K562 (cell line): ENCODE data around the gene RNF114. TPM values are rescaled to one million over a fixed set of nuclear protein-coding genes. Genes with fewer than 3 reads are reported as not detected.

Experiments used
- CBX2 ChIP-seq: fragments of 200-600 bp; sonication (generic); IDR thresholded peaks from one replicate; pipeline ENCODE4 v1.6.1; 2012; ENCODE audit warnings: mild to moderate bottlenecking, low read length, inconsistent platforms; ENCODE audit not compliant: insufficient read depth, poor library complexity, severe bottlenecking
- CHD7 ChIP-seq: fragments of 200-600 bp; sonication (generic); IDR thresholded peaks from one replicate; pipeline ENCODE4 v1.6.1; 2012; ENCODE audit warnings: mild to moderate bottlenecking, low read depth, low read length, inconsistent platforms
- SAFB2 ChIP-seq: fragments of 200-400 bp; formaldehyde crosslinking; IDR thresholded peaks from 2 replicates; pipeline ENCODE4 v1.6.1; 2018; ENCODE audit warnings: borderline replicate concordance, low read length, low read depth, moderate library complexity; ENCODE audit not compliant: severe bottlenecking
- ZC3H11A ChIP-seq: IDR thresholded peaks from 2 replicates; pipeline ENCODE4 v1.6.1; 2012; ENCODE audit warnings: low read depth, low read length, improper control_type of control experiment
- ZEB2 ChIP-seq: fragments of 450-650 bp; IDR thresholded peaks from 2 replicates; pipeline ENCODE4 v1.6.1; 2016
- polyA plus RNA-seq, 8 experiments: library from polyadenylated mRNA; depleted of rRNA in 4 of 8; stranded (reverse) in 5 of 8; unstranded in 3 of 8; fragments of >200 nt; fragmentation: Nextera tagmentation in 2 of 8; fragmentation: Illumina TruSeq in 1 of 8; extraction: Ambion mirVana in 2 of 8; extraction: Trizol in 1 of 8; gene quantifications; 2 replicates each; pipeline versions ENCODE4 v1.2.1 to v1.2.3, GENCODE V29; 2011 to 2014; ENCODE audit warnings: inconsistent platforms in 1 of 8, missing spikeins in 1 of 8
- total RNA-seq, 7 experiments: library from RNA; depleted of rRNA in 6 of 7; stranded (reverse); fragments of >200 nt in 6 of 7; fragmentation: Illumina TruSeq in 2 of 7; extraction: Trizol in 2 of 7; gene quantifications; 2 replicates each; pipeline versions ENCODE4 v1.2.1 to v1.2.3, GENCODE V29; 2011 to 2021; ENCODE audit warnings: low replicate concordance in 1 of 7
- TF ChIP-seq, protein P1 (sequence below): fragments of 250-450 bp; sonication (Bioruptor Pico); IDR thresholded peaks from 2 replicates; pipeline ENCODE4 v1.5.0; 2022; ENCODE audit warnings: mild to moderate bottlenecking
- TF ChIP-seq, protein P2 (sequence below): fragments of 250-450 bp; sonication (Bioruptor Pico); IDR thresholded peaks from 2 replicates; pipeline ENCODE4 v1.5.0; 2021; ENCODE audit warnings: mild to moderate bottlenecking, moderate library complexity

RNF114 gene
- total and polyA plus RNA-seq, 9 of the 15 experiments (the other 6 are each of a cell fraction or from before 2014, with no cell fraction given): 38.6 to 111 (median 62.6) TPM

- no peak for TF ChIP-seq CHD7
- TF ChIP-seq, protein P1, sequence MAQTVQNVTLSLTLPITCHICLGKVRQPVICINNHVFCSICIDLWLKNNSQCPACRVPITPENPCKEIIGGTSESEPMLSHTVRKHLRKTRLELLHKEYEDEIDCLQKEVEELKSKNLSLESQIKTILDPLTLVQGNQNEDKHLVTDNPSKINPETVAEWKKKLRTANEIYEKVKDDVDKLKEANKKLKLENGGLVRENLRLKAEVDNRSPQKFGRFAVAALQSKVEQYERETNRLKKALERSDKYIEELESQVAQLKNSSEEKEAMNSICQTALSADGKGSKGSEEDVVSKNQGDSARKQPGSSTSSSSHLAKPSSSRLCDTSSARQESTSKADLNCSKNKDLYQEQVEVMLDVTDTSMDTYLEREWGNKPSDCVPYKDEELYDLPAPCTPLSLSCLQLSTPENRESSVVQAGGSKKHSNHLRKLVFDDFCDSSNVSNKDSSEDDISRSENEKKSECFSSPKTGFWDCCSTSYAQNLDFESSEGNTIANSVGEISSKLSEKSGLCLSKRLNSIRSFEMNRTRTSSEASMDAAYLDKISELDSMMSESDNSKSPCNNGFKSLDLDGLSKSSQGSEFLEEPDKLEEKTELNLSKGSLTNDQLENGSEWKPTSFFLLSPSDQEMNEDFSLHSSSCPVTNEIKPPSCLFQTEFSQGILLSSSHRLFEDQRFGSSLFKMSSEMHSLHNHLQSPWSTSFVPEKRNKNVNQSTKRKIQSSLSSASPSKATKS (CRISPR knock-in tag): no peak
- no peak for TF ChIP-seq SAFB2
- no peak for TF ChIP-seq ZC3H11A
- 0 out of 2 replicates have a peak, but pooled peaks have one; percentile 53 for TF ChIP-seq ZEB2
- TF ChIP-seq, protein P2, sequence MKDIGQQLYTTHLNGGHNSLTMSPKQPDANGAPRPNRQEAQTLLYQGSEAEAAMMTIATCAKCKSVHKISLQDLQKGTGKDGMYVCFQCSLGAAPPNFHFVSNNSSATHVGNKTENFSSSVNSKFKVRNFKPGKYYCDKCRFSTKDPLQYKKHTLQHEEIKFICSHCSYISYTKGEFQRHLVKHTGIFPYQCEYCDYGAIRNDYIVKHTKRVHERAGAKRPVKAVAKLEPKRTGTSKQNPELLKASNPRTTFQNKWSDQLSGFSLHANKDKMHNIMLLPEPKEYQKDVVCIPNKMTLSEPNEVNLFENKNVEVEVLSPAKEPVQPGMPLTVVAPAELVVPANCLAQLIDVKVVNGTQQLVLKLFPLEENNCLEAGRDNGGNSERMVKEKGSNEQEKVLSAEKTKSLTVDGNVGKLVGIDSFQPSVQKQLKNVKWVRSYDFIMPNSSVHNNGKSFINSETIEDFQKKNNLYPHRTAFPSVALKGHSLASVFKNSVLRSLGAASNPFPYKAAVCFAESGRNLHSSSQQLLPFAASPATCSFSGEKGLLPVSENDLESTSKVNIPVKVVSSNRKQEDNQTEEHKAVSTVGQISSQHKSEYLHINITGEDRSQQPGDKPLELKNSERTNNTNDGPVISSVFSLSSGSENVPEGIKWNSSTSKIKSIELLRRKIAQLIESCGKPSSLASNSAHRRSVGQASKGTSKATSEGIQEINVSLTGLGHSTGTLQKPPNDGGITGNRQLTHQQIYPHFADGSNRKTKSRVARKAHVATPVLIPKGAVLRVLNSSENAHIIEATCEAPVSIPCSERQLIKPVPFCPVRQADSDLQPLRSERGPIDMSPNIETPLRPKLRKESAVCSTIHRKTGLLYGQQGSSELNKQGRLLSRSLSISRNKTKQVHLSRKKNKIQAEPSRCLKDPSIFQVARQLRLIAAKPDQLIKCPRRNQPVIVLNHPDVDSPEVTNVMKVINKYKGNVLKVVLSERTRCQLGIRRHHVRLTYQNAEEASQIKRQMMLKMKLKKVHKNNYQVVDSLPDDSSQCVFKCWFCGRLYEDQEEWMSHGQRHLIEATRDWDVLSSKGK: no peak
- no peak for TF ChIP-seq CBX2
These were observed 46.3 kb downstream of the RNF114 start, which contains the start of gene SNAI1 (continued) for GRCh38 chr20:49982346-49983122.
